PC-9 (cell line): Measurements from ENCODE around the gene PPP2CA.

ENCODE experiments used
- EZH2 ChIP-seq: fragments of 200-600 bp; sonication (generic); IDR thresholded peaks from 2 replicates; pipeline ENCODE4 v1.8.0; 2017; ENCODE audit warnings: antibody characterized with exemption, low read depth
- TF ChIP-seq, protein P1 (sequence below): fragments of 200-600 bp; sonication (generic); conservative IDR thresholded peaks from 2 replicates; pipeline ENCODE4 v1.6.1; 2017; ENCODE audit warnings: mixed run types, antibody characterized with exemption, mild to moderate bottlenecking, moderate library complexity

DNA sequence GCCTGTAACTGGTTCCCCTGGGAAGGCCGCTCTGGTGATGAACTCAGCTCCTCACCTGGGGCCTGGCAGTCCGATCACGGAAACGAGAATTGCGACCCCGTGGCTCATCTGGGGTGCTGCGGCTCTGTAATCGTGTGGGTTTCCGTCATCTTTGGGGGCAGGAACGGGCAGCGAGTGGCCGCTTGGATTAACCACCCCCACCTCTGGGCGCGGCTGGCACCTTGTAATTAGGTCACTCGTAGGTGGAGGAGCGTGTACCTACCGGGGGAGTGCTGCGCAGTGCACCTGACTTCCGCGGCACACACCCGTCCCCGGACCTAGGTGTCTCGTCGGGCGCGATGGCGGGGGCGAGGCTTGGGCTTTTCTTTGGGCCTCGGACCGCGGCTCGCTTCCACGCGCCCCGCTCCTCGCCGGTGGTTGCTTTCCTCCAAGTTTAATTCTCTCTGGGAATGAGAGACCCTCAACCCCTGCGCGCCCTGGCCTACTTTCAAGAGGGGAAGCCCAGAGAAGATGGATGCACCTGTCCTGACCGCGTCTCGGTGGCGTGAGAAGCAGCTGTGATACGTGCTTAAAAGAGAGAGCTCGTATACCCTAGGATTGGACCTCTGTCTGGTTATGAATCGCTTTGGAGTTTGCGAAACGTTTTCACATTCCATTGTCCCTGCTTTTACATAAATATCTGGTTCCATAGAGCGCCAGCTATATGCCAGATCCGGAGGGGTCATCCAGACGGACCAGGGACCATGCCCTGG lies 744 bp upstream of the PPP2CA start:
- TF ChIP-seq, protein P1, sequence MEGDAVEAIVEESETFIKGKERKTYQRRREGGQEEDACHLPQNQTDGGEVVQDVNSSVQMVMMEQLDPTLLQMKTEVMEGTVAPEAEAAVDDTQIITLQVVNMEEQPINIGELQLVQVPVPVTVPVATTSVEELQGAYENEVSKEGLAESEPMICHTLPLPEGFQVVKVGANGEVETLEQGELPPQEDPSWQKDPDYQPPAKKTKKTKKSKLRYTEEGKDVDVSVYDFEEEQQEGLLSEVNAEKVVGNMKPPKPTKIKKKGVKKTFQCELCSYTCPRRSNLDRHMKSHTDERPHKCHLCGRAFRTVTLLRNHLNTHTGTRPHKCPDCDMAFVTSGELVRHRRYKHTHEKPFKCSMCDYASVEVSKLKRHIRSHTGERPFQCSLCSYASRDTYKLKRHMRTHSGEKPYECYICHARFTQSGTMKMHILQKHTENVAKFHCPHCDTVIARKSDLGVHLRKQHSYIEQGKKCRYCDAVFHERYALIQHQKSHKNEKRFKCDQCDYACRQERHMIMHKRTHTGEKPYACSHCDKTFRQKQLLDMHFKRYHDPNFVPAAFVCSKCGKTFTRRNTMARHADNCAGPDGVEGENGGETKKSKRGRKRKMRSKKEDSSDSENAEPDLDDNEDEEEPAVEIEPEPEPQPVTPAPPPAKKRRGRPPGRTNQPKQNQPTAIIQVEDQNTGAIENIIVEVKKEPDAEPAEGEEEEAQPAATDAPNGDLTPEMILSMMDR: no peak
- no peak for TF ChIP-seq EZH2
